GM18508 (cell line): ENCODE data around the gene IL1RL1.

Experiments
- ATAC-seq: cut with Tn5 transposase; IDR thresholded peaks from one replicate; pipeline ENCODE4 v1.9.1; 2021; ENCODE audit warnings: moderate number of reproducible peaks; ENCODE audit not compliant: insufficient read depth, unreplicated experiment

Gene IL1RL1

GRCh38 chr2:102365763-102366162 is 54.4 kb downstream of the IL1RL1 start:
- no peak for ATAC-seq

DNA sequence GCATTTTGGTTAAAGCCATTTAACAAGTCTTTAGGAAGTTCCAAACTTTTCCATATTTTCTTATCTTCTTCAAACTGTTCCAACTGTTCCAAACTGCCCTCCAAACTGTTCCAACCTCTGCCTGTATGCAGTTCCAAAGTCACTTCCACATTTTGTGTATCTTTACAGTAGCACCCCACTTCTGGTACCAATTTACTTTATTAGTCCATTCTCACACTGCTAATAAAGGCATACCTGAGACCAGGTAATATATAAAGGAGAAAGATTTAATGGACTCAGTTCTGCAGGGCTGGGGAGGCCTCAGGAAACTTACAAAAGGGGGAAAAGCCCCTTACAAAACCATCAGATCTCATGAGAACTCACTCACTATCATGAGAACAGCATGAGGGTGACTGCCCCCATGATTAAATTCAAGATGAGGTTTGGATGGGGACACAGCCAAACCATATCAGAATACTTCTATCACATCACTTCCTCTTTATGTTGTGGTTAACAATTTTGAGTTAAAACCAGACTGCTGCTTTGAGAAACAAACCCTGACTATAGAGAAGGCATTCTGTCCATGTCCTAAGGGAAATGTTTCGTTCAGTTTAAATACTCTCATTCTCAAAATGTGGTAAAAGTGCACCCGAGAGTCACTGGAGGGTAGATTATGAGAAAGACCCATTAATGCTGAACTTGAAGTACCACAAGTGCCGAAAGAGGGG is 55.2 kb downstream of the IL1RL1 start:
- peak; percentile 54 for ATAC-seq

DNA sequence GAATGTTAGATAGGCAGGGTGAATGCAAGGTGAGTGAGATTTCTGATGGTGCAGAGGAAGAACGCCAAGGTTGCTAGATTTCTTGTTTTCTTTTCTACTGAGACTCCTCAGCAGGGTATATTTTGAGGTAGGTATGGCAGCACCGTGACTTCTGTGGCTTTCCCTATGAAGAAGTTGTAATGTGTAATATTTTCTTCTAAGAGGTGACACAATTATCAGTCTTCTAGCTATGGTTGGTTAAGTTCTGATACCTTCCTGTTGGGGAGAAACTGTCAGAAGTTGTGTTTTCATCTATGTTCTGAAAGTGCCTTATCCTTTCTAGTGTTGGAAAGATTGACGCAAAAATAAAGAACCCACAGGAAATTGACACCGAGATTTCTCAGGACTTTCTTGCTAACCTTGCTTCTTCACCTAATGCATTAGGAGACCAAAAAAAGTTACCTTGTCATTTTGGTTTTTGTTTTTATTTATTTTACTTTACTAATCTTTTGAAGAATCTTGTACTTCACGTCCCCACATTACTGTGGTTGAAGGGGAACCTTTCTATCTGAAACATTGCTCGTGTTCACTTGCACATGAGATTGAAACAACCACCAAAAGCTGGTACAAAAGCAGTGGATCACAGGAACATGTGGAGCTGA is 56.1 kb downstream of the IL1RL1 start:
- peak; percentile 53 for ATAC-seq

- no peak for ATAC-seq
Measured at GRCh38 chr2:102368461-102369109, 57.2 kb downstream of the IL1RL1 start.

DNA sequence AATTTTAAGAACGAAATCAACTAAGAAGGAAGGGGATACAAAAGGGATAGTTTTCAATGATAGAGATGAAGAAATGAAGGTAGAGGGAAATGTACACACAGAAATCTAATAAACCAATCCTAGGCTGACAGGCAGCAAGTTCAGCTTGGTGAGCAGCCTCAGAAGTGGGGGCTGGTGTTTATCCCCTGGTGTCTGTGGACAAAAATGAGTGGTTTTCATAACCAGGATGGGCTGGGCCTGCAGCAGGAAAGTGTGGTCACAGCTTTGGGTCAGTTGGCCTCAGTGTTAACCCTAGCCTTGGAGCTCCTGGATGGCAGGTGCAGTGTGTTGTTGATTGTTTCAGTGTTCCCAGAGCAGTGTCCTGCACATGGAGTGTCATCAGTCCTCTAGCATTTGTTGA is 58.5 kb downstream of the IL1RL1 start:
- ATAC-seq, result no peak

DNA sequence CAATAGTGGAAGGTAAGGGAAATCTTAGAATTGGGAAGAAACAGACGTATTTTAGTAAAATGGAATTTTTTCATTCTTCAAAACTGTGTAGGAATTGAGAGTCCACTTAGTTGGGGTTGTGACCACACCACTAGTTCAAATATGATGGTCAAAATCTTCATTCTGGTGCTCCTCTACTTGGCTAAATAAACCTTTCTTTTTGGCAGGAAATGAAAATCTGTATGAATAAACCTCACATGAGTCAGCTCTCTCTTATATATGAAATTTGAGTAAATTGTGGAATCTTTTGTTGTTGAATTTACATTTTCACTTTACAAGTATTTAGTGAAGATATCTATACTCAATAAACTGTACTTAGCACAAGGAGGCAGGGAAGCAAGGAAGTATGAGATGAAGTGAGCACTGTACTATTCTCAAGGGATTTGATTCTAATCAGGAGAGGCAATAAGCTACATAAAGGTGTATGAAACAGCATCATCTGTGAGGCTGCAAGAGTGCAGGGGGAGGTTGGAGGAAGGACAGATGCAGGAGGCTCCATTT is 64.8 kb downstream of the IL1RL1 start:
- no peak for ATAC-seq

DNA sequence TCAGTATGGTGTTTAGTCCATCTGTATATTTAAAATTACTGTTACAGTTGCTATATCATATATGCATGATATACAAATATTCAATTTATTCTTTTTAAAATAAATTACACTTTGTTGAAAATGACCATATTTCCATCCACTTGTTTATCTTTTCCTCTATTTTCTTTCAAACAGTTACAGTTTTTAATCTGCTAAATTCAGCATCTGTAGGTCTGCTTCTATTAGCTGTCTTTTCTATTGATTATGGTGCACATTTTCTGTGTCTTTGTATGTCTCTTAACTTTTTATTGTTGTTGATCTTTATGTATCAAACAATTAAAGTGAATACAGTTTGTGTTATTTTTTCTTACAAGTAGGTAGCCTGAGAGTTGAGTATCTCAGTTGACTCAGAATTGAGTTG is 72.4 kb downstream of the IL1RL1 start:
- no peak for ATAC-seq

GRCh38 chr2:102385522-102385921 is 74.2 kb downstream of the IL1RL1 start:
- ATAC-seq, result no peak

DNA sequence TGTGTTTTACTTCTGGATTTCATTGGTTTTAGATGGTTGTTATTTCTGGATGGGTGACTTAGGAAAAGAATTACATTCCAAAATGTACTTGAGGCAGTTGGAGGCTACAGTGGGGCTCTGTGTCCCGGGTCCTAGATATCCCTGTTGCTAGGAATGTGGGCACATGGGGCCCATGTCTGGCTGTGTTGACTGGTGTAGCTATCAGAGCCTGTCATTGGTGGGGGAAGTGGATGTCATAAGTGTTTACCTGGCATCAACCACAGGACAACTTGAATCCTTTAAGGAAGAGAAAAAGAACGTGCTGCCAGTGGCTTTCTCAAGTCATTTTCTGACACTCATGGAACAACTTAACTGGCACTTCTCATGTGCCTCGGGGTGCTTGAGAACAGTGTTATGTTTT is 74.6 kb downstream of the IL1RL1 start:
- no peak for ATAC-seq

- no peak for ATAC-seq
Measured at GRCh38 chr2:102386867-102387541, 75.6 kb downstream of the IL1RL1 start.

GRCh38 chr2:102387763-102388546 is 76.6 kb downstream of the IL1RL1 start:
- ATAC-seq, result no peak

- no peak for ATAC-seq
Measured at GRCh38 chr2:102391565-102391964, 80.2 kb downstream of the IL1RL1 start.

DNA sequence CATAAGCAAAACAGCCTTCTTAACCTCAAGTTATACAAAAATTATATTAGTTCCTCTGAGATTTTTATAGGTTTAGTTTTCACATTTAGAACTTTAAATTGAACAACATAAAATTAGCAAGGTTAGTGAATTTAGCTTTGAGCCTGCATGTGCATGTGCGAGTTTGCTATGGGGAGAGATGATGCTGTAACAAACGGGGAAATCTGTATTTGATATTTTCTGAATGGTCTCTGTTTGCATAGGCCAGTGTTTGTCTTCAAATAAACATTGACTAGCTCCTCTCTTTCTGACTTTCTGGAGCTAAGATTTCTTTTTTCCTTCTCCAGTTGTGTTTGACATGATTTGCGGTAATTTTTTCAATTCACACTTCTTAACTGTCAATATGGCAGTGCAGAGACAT is 80.7 kb downstream of the IL1RL1 start:
- no peak for ATAC-seq

DNA sequence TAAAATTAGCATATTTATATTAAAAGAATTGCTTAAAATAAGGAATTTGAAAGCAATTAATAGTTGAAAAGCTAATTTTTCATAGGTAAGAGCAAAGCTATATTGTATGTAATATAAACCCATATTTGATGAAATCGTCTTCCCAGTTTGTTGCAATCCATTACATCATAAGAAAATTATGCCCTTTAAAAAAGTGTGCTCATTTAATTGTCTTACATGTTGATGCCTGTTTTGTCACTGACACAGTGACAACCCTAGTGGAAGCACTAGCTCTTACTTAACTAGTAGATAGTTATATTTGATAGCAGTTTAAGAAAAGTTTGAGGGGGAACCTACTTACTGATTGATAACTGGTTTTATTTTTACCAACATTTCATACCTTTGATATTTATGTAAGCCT is 81.6 kb downstream of the IL1RL1 start:
- ATAC-seq, result no peak

DNA sequence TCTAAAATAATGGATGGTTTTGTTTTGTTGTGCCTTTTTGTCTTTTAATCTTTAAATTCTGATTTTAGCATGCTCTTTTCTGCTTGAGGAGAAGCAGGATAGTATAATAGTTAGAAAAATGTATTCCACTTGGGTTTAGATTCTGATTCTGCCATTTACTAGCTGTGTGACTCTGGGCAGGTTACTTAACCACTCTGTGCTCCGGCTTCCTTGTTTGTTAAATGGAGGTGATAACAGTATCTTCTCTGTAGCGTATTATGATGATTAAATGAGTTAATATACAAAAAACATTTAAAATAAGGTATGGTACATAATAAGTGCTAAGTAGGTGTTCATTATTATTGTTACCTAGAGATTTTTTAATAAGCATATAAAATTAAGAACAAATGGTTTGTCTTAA is 84.6 kb downstream of the IL1RL1 start:
- ATAC-seq, result no peak

DNA sequence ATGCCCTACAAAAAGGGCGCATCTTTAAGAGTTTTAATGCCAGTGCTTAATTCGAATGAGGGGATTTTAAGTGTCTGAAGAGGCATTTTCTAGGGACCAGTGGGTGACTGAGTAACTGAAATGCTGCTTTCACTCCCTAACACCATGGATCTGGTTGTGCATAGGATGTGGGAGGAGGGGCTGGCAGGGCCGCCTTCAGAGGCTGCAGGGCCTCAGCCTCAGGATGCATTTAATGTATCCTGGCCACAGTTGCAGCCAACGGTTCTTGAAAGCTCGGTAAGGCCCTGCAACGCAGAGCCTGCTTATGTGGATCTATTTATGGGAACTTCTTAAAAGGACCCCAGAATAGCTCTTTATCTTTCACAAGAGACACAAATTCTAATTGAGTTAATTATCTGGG is 85.8 kb downstream of the IL1RL1 start:
- ATAC-seq, result no peak

DNA sequence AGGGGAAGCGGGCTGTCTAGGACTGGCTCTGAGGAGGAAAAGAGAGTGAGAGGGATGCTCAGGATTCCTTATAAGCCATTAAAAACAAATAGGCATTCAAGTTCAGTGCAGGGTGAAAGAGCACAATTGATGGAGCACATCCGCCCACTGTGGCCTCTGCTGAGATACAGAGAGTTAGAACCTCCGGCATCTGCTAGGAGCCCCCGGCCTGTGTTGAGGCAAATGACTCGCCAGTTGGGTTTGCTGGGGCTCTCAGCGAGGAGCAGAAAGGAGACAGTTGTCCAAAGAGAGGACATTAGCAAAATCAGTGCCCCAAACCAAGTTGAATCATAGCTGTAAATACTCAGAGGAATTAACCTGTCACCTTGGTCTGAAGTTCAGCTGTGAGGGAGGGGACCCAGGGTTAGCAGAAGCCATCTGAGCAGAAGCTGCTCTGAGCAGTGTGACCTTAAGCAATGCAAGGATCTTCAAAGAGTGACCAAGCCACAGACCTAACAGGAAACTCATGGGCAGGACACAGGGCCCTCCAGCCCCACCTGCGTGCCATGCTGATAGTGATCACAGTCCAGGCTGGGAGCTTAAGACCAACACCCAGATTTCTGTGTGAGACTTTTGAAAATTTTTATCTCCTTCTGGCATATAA is 88.3 kb downstream of the IL1RL1 start:
- ATAC-seq, result no peak

GRCh38 chr2:102401456-102401855 is 90.1 kb downstream of the IL1RL1 start:
- no peak for ATAC-seq
